Measurements from ENCODE around the gene SSTR4. TPM values are rescaled to one million over a fixed set of nuclear protein-coding genes. Genes with fewer than 3 reads are reported as not detected.

Gene SSTR4
- total RNA-seq, 4 donors from 2014 or later: not detected

DNA sequence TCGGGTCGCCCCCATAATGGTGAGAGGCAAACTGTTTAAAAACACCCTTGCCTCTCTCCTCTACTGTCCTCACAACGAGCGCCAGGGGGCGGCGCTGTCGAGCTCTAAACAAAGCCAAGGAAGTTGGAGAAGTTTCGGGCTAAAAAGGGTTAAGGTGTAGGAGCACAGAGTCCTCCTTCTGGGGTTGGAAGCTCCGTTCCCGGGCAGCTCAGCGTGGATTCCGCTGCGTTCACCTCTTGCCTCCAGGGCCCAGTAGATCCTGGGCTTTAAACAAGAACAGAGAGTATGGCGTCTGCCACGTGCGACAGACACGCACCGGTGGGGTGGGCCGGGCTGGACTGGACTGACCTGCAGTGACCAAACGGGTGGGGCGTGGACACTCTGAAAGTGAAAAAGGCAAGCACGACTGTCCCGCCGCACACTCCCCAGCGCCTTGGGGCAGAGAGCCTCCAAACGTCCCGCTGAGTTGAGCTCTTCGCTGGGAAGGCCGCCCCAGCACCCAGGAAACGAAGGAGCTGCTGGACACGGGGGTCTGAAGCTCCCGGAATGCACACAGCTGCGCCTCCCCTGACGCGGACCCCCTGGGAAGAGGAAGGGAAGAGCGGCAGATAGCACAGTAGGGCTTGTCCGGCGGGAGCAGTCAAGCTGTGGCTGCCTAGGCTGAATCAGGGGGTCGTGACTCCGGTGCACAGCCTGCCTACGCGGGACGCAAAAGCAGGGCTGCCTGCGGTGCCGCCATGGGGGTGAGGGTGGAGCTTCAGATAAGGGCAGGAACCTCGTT, 15.9 kb downstream of the SSTR4 start:
- TF ChIP-seq, protein P1, sequence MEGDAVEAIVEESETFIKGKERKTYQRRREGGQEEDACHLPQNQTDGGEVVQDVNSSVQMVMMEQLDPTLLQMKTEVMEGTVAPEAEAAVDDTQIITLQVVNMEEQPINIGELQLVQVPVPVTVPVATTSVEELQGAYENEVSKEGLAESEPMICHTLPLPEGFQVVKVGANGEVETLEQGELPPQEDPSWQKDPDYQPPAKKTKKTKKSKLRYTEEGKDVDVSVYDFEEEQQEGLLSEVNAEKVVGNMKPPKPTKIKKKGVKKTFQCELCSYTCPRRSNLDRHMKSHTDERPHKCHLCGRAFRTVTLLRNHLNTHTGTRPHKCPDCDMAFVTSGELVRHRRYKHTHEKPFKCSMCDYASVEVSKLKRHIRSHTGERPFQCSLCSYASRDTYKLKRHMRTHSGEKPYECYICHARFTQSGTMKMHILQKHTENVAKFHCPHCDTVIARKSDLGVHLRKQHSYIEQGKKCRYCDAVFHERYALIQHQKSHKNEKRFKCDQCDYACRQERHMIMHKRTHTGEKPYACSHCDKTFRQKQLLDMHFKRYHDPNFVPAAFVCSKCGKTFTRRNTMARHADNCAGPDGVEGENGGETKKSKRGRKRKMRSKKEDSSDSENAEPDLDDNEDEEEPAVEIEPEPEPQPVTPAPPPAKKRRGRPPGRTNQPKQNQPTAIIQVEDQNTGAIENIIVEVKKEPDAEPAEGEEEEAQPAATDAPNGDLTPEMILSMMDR (IDR thresholded peaks at IDR 0.05; ENCODE audit: low read depth): no peak

DNA sequence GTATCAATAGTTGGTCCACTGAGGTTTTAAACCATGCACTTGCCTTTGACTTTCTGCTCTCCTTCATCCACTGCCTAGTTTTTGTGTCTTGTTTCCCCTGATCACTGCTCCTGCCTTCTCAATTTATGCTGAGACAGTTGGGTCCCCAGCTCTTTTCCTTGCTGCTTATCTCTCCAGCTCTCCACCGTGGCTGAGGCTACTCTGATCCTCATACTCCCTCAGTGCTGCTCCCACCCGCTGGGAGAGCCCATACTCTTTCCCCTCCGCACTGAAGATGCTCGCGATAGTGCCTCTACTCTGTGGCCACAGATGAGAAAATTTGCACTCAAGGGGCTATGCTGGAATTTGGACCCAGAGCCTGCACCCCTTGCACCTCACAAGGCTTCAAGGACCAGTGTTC, 17.8 kb downstream of the SSTR4 start:
- TF ChIP-seq, protein P1 (IDR thresholded peaks at IDR 0.05; ENCODE audit: low read depth): no peak

DNA sequence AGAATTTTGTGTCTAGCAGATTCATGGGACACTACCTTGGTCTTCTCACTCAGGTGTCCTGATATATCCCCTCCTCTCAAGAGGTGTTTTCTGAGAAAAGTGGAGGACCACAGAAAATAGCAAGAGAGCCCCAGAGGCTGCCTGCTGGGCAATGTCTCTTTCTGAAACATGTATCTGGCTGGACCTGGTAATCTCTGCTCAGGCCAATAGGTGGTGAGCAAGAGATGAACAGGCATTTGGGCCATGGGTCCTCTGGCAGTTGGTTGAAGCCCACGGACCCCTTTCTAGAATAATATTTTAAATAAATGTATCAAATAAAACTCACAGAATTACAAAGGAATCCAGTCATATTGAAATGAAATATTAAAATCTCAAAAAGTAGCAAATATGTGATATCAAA, 23.1 kb downstream of the SSTR4 start:
- TF ChIP-seq, protein P1 (IDR thresholded peaks at IDR 0.05; ENCODE audit: low read depth): no peak

DNA sequence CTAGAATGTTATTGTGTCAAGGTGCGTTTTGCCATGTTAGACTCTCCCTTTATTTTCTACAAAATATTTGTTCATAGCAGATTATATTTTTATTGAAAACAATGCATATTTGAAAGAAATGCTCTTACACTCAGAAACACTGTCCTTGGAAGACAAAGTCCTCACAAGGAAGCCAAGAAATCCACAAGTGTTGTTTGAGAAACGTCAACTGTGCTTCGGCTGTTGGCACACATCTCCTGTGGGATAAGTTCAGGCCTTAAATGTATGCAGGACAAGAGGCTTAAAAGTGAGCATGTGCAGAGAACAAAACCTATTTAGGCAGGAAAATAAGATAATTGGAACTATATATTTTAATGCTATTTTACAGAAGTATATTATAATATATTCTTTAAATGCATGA, 23.9 kb downstream of the SSTR4 start:
- TF ChIP-seq, protein P1 (IDR thresholded peaks at IDR 0.05; ENCODE audit: low read depth): no peak

DNA sequence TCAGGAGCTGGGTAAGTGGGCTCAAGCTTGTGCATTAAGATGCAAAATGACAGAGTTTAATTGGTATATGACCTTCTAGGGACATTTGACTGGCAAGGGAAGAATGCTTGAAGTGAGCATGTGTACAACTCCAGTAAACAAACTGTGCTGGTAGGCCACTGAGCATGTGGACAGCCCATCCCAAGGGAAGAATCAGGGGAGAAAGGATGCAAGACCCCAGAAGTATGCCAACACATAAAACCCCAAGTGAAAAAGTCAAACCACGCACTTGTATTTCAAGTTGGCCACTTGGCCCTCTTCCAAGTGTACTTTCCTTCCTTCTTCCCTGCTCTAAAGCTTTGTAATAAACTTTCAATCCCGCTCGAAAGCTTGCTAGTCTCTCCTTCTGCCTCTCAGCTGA, 24.7 kb downstream of the SSTR4 start:
- TF ChIP-seq, protein P1 (IDR thresholded peaks at IDR 0.05; ENCODE audit: low read depth): no peak

DNA sequence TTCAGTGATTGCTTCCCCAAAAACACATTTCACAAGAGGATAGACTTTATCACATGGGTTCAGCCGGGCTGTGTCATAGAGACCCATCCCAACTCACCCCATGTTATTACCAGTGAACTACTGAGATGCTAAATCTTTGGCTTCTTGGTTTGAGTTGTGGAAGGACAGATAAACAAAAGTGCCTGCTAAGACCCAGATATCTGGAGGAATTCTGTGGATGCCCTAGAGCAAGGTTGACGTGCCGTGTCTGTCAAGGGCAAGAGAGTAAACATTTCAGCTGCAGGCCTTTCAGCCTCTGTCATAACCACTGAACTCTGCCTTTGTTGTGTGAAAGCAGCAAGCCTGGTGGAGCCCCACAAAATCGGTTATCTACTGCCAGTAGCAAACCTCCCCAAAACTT, 25.5 kb downstream of the SSTR4 start:
- TF ChIP-seq, protein P1 (IDR thresholded peaks at IDR 0.05; ENCODE audit: low read depth): no peak

DNA sequence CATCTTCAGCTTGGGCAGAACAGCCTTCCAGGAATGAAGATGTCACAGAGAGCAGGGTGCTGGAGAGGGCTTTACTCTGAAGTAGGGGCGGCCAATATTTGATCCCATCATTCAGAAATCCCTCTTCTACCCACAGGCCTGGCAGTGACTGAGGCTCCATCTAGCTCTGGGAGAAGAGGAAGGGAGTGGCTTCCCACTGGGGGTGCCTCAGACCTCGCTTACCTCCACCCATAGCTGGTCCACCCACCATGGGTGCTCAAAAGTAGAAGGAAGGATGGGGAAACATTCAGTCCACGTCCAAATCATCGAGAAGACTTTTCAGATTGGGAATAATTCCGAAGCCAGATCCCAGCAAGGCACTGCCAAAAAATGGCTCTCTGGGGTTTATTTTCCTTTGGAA, 26.1 kb downstream of the SSTR4 start:
- TF ChIP-seq, protein P1 (IDR thresholded peaks at IDR 0.05; ENCODE audit: low read depth): no peak

All from subcutaneous adipose tissue (tissue), 4 donors.